Measurements from ENCODE around the gene PEX13. TPM values are rescaled to one million over a fixed set of nuclear protein-coding genes. Genes with fewer than 3 reads are reported as not detected.
"Not testable (repeated sequence)": the region's sequence is repeated elsewhere in the genome, so short reads cannot be mapped to it uniquely, and the experiment has no call there.

The PEX13 gene
- total and polyA plus RNA-seq, 2 donors (not counting 3 experiments of a cell fraction or from before 2014, with no cell fraction given): 18.0 to 21.0 TPM

DNA sequence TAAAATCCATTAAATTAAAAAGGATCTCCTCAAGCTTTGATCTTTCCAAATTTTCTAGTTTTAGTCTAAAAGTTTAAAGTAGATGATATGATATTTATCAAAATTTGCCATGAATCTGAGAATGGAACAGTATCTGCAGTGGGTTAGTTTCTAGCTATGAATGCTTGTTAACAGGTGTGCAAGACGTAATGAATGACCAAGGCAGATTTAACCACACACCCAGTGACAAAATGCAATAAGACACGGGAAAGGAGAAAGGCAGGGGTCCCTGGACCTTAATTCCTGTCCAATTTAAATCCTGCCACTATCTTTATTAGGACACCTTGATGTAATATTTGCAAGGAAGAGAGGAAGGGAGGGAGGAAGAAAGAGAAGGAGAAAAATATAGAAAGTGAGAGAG is 30.5 kb upstream of the PEX13 start:
- CTCF ChIA-PET: interaction anchor here (0.8 to 1.8 kb wide), 5 partner anchors 11 to 279 kb away, joined by 3 to 12 read pairs (median 3); no protein-coding TSS in a partner anchor

DNA sequence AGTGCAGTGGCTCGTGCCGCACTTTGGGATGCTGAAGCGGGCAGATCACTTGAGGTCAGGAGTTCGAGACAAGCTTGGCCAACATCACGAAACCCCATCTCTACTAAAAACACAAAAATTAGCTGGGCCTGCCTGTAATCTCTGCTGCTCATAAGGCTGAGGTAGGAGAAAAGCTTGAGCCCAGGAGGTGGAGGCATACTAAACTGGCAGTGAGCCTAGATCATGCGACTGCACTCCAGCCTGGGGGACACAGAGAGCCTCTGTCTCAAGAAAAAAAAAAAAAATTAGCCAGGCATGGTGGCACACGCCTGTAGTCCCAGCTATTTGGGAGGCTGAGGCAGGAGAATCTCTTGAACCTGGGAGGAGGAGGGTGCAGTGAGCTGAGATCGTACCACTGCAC is 29.9 kb upstream of the PEX13 start:
- H3K27me3 ChIP-seq (ENCODE audit: control insufficient read depth in 2 of 2, insufficient read depth in 2 of 2, low read length in 2 of 2); dilution Hi-C loops (cut with MboI; ENCODE audit: extremely low pct_ligation_motif_present, low sequenced_read_pairs); H3K36me3 ChIP-seq (ENCODE audit: control insufficient read depth in 2 of 2, extremely low read depth in 1 of 2, insufficient read depth in 2 of 2, low read length in 2 of 2); FAIRE-seq; H4K20me1 ChIP-seq (replicated peaks; ENCODE audit: control insufficient read depth, extremely low read depth, insufficient read depth, low read length); H3K9ac ChIP-seq (replicated peaks; ENCODE audit: extremely low read depth, insufficient read depth, low read length); H3K9me3 ChIP-seq (replicated peaks; ENCODE audit: control insufficient read depth, insufficient read depth, low read length); H3K4me1 ChIP-seq (ENCODE audit: control insufficient read depth, extremely low read depth, insufficient read depth, low read length); H3K9me1 ChIP-seq (replicated peaks; ENCODE audit: control insufficient read depth, extremely low read depth, insufficient read depth, low read length); H3K79me2 ChIP-seq (ENCODE audit: control insufficient read depth, insufficient read depth, low read length); POLR2A ChIA-PET; H3K4me2 ChIP-seq (ENCODE audit: insufficient read depth, low read length); intact Hi-C loops (cut with micrococcal nuclease); DNase-seq (ENCODE audit: low read depth, low spot score); BruUV-seq (replicated peaks); H3K27ac ChIP-seq (ENCODE audit: insufficient read depth, low read depth, low read length); H2AFZ ChIP-seq (ENCODE audit: low read depth, low read length); H3K4me3 ChIP-seq (replicated peaks in 1 of 3; ENCODE audit: insufficient read depth in 1 of 3, low read depth in 1 of 3, low read length in 3 of 3): not testable (repeated sequence)
- CTCF ChIA-PET: interaction anchor here (0.9 to 1.8 kb wide), 4 partner anchors 11 to 280 kb away, joined by 3 to 12 read pairs (median 3); no protein-coding TSS in a partner anchor

More for the DNA sequence above, 30.5 kb upstream of the PEX13 start:
- Histone ChIP-seq H3K9me1 (replicated peaks; ENCODE audit: control insufficient read depth, extremely low read depth, insufficient read depth, low read length) (no peaks in the 10 kb centered on the region), H3K4me1 (ENCODE audit: control insufficient read depth, extremely low read depth, insufficient read depth, low read length) (no peaks in the 10 kb centered on the region), H3K9me3 (replicated peaks; ENCODE audit: control insufficient read depth, insufficient read depth, low read length) (no peaks in the 10 kb centered on the region), H3K9ac (replicated peaks; ENCODE audit: extremely low read depth, insufficient read depth, low read length) (no peak overlapping the region), H3K4me3 (replicated peaks in 1 of 3; ENCODE audit: insufficient read depth in 1 of 3, low read depth in 1 of 3, low read length in 3 of 3) (no peak overlapping the region), H3K79me2 (ENCODE audit: control insufficient read depth, insufficient read depth, low read length) (no peaks in the 10 kb centered on the region), H3K36me3 (ENCODE audit: control insufficient read depth in 2 of 2, extremely low read depth in 1 of 2, insufficient read depth in 2 of 2, low read length in 2 of 2) (no peaks in the 10 kb centered on the region), H3K27me3 (ENCODE audit: control insufficient read depth in 2 of 2, insufficient read depth in 2 of 2, low read length in 2 of 2) (no peaks in the 10 kb centered on the region), H2AFZ (ENCODE audit: low read depth, low read length) (no peak overlapping the region), H4K20me1 (replicated peaks; ENCODE audit: control insufficient read depth, extremely low read depth, insufficient read depth, low read length) (no peaks in the 10 kb centered on the region), H3K4me2 (ENCODE audit: insufficient read depth, low read length) (no peak overlapping the region), H3K27ac (ENCODE audit: insufficient read depth, low read depth, low read length) (no peak overlapping the region)
- TF ChIP-seq, protein P1, sequence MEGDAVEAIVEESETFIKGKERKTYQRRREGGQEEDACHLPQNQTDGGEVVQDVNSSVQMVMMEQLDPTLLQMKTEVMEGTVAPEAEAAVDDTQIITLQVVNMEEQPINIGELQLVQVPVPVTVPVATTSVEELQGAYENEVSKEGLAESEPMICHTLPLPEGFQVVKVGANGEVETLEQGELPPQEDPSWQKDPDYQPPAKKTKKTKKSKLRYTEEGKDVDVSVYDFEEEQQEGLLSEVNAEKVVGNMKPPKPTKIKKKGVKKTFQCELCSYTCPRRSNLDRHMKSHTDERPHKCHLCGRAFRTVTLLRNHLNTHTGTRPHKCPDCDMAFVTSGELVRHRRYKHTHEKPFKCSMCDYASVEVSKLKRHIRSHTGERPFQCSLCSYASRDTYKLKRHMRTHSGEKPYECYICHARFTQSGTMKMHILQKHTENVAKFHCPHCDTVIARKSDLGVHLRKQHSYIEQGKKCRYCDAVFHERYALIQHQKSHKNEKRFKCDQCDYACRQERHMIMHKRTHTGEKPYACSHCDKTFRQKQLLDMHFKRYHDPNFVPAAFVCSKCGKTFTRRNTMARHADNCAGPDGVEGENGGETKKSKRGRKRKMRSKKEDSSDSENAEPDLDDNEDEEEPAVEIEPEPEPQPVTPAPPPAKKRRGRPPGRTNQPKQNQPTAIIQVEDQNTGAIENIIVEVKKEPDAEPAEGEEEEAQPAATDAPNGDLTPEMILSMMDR (IDR thresholded peaks at IDR 0.05; ENCODE audit: extremely low read depth in 1 of 2, insufficient read depth in 1 of 2, low read depth in 1 of 2, low read length in 2 of 2): no peak
- no peak for TF ChIP-seq JUN (IDR thresholded peaks at IDR 0.05; ENCODE audit: borderline replicate concordance, insufficient read depth, insufficient read length, low read depth)
- TF ChIP-seq EZH2 (IDR thresholded peaks at IDR 0.05; ENCODE audit: borderline replicate concordance, low read depth, low read length, severe bottlenecking): no peak
- TF ChIP-seq GATA2 (IDR thresholded peaks at IDR 0.05; ENCODE audit: insufficient read depth, insufficient read length, low read depth, low read length): no peak
- TF ChIP-seq FOS (IDR thresholded peaks at IDR 0.05; ENCODE audit: borderline replicate concordance, insufficient read depth, low read length): no peak
- TF ChIP-seq POLR2AphosphoS5 (IDR thresholded peaks at IDR 0.05; ENCODE audit: insufficient read depth, low read depth, low read length): no peak
- TF ChIP-seq POLR2A (IDR thresholded peaks at IDR 0.05; ENCODE audit: low read depth, low read length): no peak
- TF ChIP-seq, protein P2, sequence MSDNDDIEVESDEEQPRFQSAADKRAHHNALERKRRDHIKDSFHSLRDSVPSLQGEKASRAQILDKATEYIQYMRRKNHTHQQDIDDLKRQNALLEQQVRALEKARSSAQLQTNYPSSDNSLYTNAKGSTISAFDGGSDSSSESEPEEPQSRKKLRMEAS (IDR thresholded peaks at IDR 0.05; ENCODE audit: insufficient read depth, insufficient read length): no peak
- TF ChIP-seq MYC (IDR thresholded peaks at IDR 0.05; ENCODE audit: low read depth, low read length): no peak
- intact Hi-C loops (cut with micrococcal nuclease): no loop called here
- DNase-seq (ENCODE audit: low read depth, low spot score) (no peak), FAIRE-seq (no peak)
- dilution Hi-C loops (cut with MboI; ENCODE audit: extremely low pct_ligation_motif_present, low sequenced_read_pairs): no loop called here
- no TSS peak for BruUV-seq (replicated peaks)
- POLR2A ChIA-PET: no interaction called here
